ENCODE measurements around the gene BUD31. TPM values are rescaled to one million over a fixed set of nuclear protein-coding genes. Genes with fewer than 3 reads are reported as not detected.

The BUD31 gene
- total and polyA plus RNA-seq, 2 experiments from 2014 or later = 77.1 to 247 TPM

- no peak for TF ChIP-seq REST (IDR thresholded peaks at IDR 0.05; ENCODE audit: unreplicated experiment)
- no peak for TF ChIP-seq ZNF331 (CRISPR knock-in tag; IDR thresholded peaks at IDR 0.05; ENCODE audit: low read depth)
- no peak for TF ChIP-seq STAT1 (IDR thresholded peaks at IDR 0.05; ENCODE audit: unreplicated experiment)
- no peak for TF ChIP-seq EZH2phosphoT487 (IDR thresholded peaks at IDR 0.05; ENCODE audit: unreplicated experiment)
- TF ChIP-seq ZNF114 (CRISPR knock-in tag; IDR thresholded peaks at IDR 0.05) = no peak
These were observed 24.2 kb upstream of the BUD31 start (continued) for GRCh38 chr7:99384523-99384922.

DNA sequence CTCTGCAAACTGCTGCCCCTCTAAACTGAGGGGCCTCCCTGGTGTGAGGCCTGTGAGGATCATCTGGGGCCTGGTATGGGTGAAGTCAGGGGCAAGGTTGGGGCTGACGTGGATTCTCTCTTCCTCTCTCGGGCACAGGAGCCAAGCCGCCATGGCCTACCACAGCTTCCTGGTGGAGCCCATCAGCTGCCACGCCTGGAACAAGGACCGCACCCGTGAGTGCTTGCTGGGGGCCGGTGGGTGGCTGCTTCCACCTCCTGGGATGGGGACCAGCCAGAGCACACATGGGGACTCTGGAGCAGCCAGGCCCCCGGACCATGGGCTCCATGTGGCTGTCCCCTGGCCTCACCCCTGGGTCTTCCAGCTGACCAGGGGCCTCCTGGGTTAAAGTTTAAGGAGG lies 23.2 kb upstream of the BUD31 start:
- Mint-ChIP-seq H3K36me3 (ENCODE audit: low read depth) (peaks cover 22% of the 10 kb centered on the region), H3K27me3 (ENCODE audit: insufficient read depth, low read depth, poor library complexity) (peaks cover 8% of the 10 kb centered on the region), H3K4me1 (no peaks in the 10 kb centered on the region; the same call in 2 of the 3 replicates), H3K4me3 (no peak overlapping the region), H3K9me3 (no peaks in the 10 kb centered on the region), H3K27ac (no peak overlapping the region)
- Histone ChIP-seq H3K4me2 (no peak overlapping the region), H3K9me2 (ENCODE audit: insufficient read depth) (no peaks in the 10 kb centered on the region), H3K79me2 (replicated peaks; ENCODE audit: insufficient read depth) (0 out of 2 replicates have a peak, but pooled peaks cover 5% of the 10 kb centered on the region), H3F3A (replicated peaks; ENCODE audit: low read depth) (no peaks in the 10 kb centered on the region; the same call in 1 of the 2 replicates), H4K20me1 (replicated peaks; ENCODE audit: insufficient read depth) (peaks cover 4% of the 10 kb centered on the region; the same call in 1 of the 2 replicates), H3K27me3 (ENCODE audit: insufficient read depth) (no peaks in the 10 kb centered on the region), H3K4me1 (ENCODE audit: insufficient read depth) (no peaks in the 10 kb centered on the region), H2AFZ (no peak overlapping the region), H3K4me3 (no peak overlapping the region), H3K27ac (ENCODE audit: low read depth) (no peak overlapping the region), H3K36me3 (ENCODE audit: insufficient read depth) (no peaks in the 10 kb centered on the region)
- no peak for ATAC-seq
- TF ChIP-seq ZNF331 (CRISPR knock-in tag; IDR thresholded peaks at IDR 0.05; ENCODE audit: low read depth) = no peak
- no peak for TF ChIP-seq CREB1 (CRISPR knock-in tag; IDR thresholded peaks at IDR 0.05; ENCODE audit: low read depth)
- TF ChIP-seq ZNF114 (CRISPR knock-in tag; IDR thresholded peaks at IDR 0.05) = no peak
- TF ChIP-seq CTCF (conservative IDR thresholded peaks at IDR 0.05; ENCODE audit: low read depth in 2 of 2) = no peak
- no peak for DNase-seq (ENCODE audit: low spot score)
